Measurements from ENCODE around the gene IQCH.
A peak's percentile ranks its signal among the peaks of the same experiment; 100 is the strongest.
"Not testable (repeated sequence)": the region's sequence is repeated elsewhere in the genome, so short reads cannot be mapped to it uniquely, and the experiment has no call there.

Gene IQCH

DNA sequence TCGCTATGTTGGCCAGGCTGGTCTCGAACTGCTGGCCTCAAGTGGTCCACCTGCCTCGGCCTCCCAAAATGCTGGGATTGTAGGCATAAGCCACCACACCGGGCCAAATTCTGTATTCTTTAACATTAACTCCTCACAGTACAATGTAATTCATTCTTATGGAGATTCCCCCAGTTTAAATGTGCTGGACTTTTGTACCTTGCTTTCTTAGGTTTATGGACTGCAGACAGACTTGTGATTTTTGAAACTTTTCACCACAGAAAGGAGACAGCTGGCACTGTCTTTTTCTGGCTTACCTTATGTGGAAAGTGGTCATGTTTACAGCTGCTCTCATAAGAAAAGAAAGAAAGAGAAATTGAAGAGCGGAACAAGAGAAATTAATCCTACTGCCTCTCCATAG lies 103.8 kb downstream of the IQCH start:
- no peak for DNase-seq (ENCODE audit: low spot score)

DNA sequence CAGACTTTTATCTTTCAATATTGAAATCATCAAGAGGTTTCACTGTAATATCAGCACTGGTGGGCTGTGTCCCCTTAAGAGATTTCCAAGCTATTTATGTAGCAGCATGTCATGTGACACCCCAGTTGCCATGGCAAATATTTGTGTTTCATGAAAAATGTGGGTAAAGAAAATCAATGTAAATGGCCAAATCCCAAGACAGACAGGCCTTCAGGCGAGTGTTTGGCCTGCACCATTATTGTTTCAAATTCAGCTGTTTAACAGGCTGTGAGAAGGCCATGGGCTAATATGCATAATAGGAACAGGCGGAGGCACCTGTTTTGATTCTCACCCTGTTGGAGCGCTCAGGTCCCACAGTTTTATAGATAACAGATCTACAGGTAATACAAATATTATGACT lies 104.2 kb downstream of the IQCH start:
- DNase-seq (ENCODE audit: low spot score), result peak; percentile 10

DNA sequence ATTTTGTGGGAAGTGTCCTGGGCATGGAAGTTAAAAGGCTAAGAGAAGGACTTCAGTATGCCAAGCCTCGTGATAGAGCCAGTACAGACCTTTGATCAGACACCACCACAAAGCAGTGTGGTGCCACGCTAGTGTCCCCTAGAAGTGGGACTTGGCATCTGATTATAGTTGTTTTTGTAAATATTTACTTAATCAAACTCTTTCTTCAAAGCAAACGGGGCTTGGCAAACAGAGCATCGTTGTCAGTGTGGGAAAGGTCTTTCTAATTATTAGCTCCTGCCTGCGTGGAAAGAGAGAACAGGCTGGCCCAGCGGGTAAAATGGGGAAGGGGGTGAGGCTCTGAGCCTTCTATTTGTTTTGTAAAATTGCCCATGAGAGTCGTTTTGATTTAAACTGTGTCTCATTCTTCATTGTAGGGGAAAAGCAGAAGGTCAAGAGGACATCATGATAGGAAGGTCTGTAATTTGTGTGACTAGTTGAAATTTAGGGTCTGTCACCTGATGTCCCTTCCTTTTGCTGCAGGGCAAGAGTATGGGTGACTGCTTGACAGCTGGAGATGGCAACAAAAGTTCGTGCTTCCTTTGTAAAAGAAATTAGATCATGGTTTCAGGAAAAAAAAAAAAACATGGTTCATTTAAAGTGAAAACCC lies 105.0 kb downstream of the IQCH start:
- DNase-seq (ENCODE audit: low spot score), result no peak

DNA sequence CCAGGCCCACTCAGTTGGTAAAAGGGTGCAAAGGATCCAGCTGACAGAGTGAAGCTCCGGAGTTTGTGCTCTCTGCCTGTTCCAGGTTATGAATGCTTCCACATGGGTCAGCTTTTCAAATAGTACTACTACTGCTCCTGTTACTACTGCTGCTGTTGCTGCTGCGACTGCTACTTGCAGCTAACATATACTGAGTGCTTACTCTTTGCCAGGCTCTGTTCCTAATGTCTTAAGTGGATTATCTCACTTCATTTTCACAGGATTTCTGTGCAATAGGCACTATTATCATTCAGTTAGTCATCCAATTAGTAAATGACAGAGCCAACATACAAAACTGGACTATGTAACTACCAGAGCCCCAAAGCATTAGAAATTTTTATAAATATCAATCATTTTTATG lies 106.5 kb downstream of the IQCH start:
- no peak for DNase-seq (ENCODE audit: low spot score)

DNA sequence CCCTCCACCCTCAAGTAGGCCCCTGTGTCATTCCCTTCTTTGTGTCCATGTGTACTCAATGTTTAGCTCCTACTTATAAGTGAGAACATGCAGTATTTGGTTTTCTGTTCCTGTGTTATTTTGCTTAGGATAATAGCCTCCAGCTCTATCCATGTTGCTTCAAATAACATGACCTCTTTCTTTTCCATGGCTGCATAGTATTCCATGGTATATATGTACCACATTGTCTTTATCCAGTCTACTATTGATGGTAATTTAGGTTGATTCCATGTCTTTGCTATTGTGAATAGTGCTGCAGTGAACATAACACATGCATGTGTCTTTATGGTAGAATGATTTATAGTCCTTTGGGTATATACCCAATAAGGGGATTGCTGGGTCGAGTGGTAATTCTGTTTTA lies 109.1 kb downstream of the IQCH start:
- DNase-seq (ENCODE audit: low spot score), result not testable (repeated sequence)

DNA sequence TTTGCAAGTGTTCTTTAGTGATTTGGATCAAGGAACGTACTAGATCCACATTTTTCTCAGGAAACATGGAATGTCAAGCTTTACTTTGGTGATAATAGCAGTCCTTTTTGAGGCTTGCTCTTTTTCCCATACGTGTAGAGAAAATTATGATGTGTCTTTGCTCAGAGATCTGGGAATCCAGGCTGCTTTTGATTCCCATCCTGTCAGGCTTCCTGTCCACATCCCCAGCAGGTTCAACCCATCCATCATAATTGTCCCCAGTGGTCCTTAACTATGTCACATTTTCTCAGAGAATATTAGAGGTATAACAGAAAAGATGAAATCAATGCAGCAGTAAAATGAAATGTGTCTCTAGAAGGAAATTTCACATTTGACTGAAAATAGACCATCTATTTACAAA lies 111.4 kb downstream of the IQCH start:
- DNase-seq (ENCODE audit: low spot score), result no peak

DNA sequence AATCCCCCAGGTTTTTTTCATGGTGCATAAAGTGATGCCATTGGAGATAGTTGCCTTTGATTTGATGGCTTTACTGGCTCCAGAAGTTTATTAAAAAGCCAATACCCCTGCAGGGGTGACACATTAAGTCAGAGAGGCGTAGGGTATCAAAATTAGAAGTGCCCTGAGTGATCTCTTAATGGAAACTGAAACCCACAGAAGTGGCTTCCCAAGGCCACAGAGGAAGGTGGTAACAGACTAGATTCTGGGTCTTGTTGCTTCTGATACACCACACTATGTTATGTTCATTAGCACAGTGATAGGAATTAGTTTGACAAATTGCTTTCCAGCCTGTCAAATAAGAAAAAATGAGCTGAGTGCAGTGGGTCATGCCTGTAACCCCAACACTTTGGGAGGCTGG lies 112.3 kb downstream of the IQCH start:
- no peak for DNase-seq (ENCODE audit: low spot score)

DNA sequence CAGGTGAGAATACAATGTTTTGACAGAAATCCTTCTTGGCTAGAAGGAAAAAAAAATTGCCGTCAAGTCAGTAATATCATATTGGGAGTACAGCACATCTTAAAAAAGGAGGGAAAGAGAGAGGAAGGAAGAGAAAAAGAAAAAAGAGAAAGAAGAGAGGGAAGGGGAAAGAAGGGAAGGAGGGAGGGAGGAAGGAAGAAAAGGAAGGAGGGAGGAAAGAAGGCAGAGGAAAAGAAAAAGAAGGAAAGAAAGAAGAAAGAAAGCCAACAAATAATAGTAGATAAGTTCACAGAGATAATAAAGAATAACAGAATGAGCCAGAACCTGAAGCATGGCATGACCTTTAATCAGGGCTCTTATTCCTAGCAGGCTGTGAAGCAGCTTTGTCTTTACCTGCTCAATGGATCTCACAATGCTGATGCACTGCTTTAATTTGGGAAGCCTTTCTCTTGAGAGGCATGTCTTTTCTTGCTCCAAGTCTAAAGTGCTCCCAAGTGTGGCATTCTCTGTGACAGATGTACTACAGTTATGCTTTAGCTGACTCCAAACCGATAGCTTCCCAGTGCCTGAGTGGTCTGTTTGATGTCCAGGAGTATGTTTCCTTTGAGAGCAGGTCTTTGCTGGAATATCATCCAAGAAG lies 114.9 kb downstream of the IQCH start:
- DNase-seq (ENCODE audit: low spot score), result no peak

DNA sequence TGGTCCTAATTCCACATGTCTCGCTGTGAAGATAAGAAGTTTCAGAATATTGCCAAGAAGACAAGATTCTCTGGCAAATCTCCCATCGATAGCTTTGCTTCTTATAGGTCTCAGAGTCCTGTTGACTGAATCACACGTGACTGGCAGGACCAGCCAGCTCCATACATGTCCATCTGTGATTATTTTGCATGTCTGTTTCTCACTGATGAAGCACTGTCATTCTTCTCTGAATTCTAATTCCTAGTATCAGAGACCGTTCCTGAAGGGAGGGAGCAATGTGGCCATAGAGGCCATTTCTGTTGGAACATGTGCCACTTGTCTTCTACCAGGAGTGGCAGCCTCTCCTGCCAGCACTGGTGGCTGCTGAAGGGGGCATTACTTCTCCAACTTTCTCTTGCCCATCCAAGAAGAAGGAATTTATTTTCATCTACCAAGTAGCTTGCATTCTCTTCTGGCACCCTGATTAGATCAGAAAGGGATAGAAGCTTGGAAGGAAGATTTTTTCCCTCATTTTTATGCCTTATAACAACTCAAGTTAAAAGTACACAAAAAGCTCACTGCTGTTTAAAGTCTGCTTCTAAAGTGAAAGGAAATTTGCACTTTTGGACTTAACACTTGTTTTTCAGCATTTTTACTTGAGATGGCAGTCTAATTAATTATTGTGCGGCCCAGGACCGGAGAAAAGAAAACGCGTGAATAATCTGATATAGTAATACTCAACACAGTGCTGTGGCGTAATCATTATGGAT lies 115.8 kb downstream of the IQCH start:
- no peak for DNase-seq (ENCODE audit: low spot score)

DNA sequence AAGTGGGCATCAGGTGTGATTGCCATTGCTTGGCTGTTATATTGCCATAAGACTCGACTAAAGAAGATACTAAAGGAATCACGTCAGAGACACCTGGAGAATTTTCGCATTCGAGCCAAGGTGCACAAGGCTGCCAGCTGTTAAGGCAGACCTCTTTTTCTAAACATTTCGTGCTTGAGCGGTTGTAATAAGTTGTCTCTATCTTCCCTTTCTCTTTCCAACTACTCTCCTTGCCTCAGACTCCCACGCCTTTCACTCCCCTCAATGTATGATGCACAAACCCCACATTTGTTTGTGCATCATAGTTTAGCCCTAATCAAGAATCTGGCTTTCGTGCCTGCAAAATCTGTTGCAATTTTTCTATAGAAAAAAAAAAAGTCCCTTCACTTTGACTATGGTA lies 118.0 kb downstream of the IQCH start:
- no peak for DNase-seq (ENCODE audit: low spot score)

DNA sequence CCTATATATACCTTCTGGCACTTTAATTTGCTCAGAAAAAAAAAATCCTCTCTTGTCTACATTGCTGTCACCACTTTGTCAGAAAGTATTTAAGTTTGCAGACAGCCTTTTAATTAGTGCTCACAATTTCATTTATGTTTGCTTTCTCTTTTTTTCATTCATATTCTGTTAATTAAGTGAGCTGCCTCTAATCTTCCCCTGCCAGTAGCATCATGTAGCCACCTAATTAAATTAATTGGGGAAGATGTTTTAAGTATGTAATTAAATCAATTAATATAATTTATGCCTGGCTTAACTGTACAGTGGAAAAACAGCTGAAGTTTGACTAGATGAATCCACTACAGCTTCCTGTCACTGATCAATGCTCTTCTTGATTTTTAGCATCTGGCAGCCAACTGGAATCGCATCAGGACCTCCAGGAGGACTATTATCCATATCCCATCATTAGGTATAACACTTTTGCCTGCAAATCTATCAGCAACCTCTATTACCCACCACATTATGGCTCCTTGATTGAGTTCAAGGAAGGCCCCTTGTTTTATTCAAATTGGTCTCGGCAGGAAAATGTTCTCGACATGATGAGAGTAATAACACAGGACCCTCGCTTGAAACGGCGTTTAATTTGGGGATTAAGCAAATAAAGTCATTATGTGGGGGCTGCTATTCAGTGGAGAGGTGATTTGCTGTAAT lies 118.5 kb downstream of the IQCH start:
- DNase-seq (ENCODE audit: low spot score), result no peak

DNA sequence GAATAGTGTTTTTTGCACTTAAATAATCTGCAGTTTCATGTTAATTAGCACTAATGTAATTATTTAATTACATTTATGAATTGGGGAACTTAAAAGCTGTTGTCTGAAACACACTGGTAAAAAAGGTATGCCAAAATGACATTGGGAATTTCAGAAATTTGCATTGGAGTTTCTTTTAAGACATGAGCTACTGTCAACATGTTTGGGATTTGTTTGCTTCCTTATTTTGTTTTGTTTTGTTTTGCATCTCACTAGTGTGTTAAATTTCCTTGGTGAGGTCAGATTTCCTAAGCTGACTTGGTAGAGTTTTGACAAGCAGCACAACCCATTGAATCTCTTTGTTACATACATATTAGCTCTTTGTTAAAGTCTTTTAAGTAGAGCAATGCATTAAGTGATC lies 119.4 kb downstream of the IQCH start:
- no peak for DNase-seq (ENCODE audit: low spot score)

DNA sequence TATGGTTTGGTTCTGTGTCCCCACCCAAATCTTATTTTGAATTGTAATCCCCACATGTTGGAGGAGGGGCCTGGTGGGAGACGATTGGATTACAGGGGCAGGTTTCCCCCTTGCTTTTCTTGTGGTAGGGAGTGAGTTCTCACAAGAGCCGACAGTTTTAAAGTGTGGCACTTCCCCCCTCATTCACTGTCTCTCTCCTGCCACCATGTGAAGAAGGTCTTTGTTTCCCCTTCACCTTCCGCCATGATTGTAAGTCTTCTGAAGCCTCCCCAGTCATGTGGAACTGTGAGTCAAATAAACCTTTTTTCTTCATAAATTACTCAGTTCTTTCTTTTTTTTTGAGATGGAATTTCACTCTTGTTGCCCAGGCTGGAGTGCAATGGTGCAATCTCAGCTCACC lies 124.9 kb downstream of the IQCH start:
- no peak for DNase-seq (ENCODE audit: low spot score)

DNA sequence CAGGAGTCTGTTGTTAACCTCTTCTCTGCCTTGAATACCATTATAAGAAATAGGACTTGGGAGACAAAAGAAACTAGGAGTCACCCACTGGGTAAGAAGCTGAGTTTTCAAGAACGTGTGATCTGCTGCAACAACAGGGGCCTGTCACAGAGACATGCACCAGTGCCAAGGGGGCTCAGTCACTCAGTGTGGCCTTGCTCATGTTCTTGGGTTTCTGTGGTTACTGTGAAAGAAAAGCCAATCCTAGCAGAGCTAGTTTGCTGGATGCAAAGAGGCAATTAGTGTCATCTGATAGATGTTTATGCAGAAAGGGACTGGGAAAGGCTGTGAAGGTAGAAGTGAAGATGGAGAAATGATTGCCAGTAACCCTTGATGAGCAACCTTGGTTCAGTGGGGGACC lies 126.3 kb downstream of the IQCH start:
- no peak for DNase-seq (ENCODE audit: low spot score)

DNA sequence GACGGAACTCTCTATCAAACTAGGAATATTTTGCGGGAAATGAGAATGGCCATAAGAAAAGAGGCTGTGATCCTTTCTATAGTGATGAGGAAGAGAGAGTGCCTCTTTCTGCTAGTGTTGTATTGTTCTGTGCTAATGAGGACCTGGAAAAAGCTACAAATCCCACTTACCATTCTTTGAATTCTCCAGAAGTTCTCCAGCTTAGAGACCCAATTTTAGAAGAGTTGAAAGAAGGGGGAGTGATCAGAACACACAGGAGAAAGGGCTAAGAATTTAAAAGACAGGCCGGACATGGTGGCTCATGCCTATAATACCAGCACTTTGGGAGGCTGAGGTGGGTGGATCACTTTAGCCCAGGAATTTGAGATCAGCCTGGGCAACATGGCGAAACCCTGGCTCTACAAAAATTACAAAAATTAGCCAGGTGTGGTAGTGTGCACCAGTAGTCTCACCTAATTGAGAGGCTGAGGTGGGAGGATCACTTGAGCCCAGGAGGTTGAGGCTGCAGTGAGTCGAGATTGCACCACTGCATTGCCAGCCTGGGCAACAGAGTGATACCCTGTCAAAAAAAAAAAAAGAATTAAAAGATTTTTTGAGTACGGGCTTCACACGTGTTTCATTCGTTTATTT lies 126.9 kb downstream of the IQCH start:
- no peak for DNase-seq (ENCODE audit: low spot score)

DNA sequence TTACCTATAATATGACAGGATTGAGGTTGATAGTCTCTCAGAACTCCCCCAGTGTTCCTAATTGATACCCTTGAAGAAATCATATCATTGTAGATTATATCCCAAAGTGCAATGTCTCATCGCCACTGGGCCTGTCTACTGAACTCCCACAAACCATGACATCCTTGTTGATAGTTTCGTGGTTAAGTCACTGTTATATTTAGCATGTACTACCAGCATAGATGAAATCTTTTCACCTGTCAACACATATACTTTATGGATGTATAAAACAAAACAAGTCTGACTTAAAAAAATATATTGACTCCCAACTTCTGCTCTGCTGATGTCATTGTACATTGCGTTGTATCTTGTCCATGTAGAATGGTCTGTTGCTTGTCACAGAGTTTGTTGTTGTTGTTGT lies 128.1 kb downstream of the IQCH start:
- DNase-seq (ENCODE audit: low spot score), result no peak

DNA sequence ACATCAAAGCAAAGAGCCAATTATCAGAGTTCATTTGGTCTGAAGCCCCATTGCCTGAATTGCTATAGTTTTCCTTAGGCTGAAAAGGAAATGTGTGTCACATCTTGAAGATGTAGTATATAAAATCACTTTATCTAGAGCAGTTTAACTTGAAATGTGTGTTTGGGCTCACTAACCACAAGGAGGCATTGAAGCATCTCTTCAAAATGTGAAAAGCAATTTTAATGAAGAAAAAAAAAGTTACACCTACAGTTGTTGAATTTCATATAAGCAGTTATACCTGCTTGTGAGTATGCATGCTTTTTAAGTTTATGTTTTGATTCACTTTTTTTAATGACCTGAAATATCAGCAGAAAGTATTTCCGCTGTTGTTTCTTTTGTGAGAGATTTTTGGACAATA lies 129.3 kb downstream of the IQCH start:
- no peak for DNase-seq (ENCODE audit: low spot score)

DNA sequence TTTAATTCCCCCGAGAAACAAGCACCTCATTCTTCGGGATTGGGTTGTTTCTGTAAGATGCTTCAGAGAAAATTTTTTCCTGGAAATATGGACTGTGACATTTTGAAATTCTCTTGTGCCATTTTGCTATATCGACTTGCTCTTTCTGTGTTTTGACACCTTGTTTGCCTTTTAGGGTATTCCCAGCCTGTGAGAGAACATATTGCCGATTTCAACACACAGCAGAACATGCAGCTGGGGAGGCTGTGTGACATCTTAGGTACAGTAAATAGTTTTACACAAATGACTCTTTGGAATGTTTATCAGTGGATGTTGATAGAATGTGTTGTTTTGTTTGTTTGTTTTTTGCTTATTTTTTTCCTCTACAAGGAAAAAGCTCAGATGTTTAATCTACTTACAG lies 130.2 kb downstream of the IQCH start:
- no peak for DNase-seq (ENCODE audit: low spot score)

DNA sequence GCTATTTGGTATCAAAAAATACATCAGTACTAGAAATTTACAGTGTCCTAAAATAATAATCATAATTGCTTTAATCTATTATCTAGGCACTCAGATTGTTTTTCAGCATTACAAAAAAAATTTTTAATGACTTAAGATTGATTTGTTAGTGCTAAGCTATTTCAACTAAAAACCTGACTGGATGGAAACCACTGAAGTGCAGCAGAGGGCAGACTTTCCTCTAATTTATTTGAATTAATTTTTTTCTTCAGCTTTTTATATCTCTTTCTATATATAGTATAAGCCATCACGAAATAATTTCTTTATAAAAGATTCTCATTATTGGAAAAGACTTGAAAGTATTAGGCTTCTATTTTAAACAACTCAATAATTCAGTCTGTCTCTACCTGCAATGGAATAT lies 131.4 kb downstream of the IQCH start:
- DNase-seq (ENCODE audit: low spot score), result no peak

DNA sequence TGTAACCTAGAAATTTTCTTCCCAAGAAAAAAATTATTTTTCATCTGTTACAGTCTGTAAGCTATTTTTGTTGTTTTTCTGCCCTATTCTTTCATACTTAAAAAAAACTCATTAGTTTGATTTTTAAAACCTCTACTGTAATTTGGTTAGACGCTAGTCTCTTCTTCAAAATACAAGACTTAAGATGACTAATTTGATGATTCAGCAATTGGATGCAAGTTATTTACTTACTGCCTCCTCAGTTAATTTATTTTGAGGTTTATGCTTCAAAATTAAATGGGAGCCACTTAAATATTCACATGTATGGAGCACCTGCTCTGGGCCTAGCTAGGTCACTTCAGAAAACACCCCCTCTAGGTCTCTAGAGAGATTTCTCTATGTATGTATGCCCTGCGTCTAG lies 132.4 kb downstream of the IQCH start:
- DNase-seq (ENCODE audit: low spot score), result no peak

DNA sequence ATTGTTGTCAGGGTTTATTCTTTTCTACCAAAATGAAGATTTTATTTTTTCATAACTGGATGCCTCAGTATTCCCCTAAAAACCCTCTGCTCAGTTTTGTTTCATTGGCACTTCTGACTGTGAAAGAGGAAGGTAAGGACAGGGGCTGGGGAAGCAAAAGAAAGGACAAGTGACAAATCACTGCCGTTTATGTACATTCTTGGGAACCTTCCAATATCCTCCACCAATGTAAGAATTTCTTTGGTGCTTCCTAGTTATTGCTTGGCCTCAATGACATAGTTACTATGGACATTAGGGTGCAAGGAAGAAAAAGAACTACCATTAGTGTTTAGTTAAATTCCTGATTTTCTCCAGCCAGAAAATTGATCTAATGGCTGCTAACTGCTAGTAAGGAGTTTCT lies 135.4 kb downstream of the IQCH start:
- no peak for DNase-seq (ENCODE audit: low spot score)

DNA sequence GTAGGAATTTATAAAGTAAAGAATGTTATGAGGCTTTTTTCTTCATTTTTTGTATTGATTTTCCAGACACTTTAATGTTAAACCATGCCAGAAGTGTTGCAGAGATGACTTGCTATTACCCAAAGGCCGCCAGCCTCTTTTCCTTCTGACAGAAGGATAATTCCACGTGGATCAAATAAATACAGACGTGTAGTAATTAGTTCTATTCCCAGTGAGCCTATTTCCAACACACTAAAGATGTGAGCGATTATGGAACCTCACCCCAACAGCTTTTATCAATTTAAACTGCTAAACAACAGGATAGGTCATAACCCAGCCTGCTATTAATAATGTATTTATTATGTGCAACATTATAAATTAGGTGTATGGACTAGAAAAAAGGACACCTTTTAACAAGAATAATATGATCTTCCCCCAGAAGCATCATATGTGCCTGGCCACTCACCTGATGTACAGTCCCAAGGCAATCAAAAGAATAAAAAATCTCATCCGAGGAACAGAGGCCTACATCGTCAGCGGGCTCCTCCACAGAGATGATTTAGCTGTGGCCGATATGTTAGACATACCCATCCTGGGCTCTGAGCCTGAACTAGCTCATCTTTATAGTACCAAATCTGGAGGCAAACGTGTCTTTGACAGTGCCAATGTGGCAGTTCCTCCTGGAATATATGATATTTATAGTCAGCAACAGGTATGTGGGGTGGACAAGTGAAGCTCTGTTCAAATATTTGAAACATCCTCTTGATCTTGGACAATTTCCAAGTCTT lies 140.5 kb downstream of the IQCH start:
- DNase-seq (ENCODE audit: low spot score), result no peak

Data from Ammon's horn (tissue), 1 donor.